BE2C (cell line): ENCODE measurements around the gene PRKN.
A peak's percentile ranks its signal among the peaks of the same experiment; 100 is the strongest.

Experiments
- DNase-seq: peaks from one replicate; pipeline ENCODE4 v3.0.0-alpha.2; 2020
- H3K27me3 ChIP-seq: fragments of 250-450 bp; sonication (Bioruptor Pico); 2 replicates; pipeline ENCODE4 v1.5.1; 2020; ENCODE audit warnings: mild to moderate bottlenecking
- H3K36me3 ChIP-seq: fragments of 250-450 bp; sonication (Bioruptor Pico); 2 replicates; pipeline ENCODE4 v1.5.1; 2020; ENCODE audit warnings: mild to moderate bottlenecking
- H3K4me1 ChIP-seq: fragments of 250-450 bp; sonication (Bioruptor Pico); 2 replicates; pipeline ENCODE4 v1.5.1; 2020
- H3K4me3 ChIP-seq: 2 replicates; pipeline ENCODE4 v1.5.1; 2011; ENCODE audit warnings: low read depth, low read length
- H3K9me3 ChIP-seq: fragments of 250-450 bp; sonication (Bioruptor Pico); 2 replicates; pipeline ENCODE4 v1.5.1; 2020
- CTCF ChIP-seq: IDR thresholded peaks from 2 replicates; pipeline ENCODE4 v1.5.1; 2012; ENCODE audit warnings: mild to moderate bottlenecking, low read depth, low read length

PRKN gene

DNA sequence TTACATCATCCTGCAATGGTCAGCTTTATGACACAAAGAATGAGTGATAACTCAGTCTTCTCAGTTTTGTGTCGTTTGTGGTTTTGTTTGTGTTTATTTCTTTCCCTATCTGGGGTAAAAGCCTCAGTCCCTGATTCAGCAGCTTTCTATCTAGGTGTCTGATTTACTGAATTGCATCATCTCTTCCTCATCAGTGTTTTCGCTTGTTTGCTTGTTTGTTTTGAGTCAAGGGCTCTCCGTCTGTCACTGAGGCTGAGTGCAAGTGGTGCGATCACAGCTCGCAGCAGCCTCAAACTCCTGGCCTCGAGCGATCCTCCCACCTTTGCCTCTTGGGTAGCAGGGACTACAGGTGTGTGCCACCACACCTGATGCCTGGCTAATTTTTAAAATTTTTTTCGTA is 548.9 kb downstream of the PRKN start:
- Histone ChIP-seq H3K36me3 (no peaks in the 10 kb centered on the region), H3K4me3 (no peak overlapping the region), H3K4me1 (no peaks in the 10 kb centered on the region; the same call in 1 of the 2 replicates), H3K27me3 (no peaks in the 10 kb centered on the region), H3K9me3 (no peaks in the 10 kb centered on the region)
- DNase-seq, result no peak
- TF ChIP-seq CTCF, result no peak

DNA sequence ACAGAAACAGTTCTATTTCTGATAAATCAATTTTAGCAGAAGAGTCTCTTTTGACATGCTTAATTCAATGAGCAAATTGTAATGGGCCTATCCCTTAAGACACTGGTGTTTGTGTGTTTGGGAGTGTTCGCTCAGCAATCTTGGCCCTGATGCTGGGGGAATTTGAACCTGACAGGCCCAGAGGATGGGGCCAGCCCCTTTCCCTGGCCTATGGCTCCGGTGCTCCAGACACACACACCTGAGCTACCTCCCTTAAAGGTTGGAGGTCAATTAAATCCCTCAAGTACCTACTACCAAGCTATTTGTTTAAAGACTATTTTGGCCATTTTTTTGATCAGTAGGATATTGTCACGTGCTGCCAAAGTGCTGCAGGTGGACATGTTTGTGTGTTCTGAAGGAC is 549.3 kb downstream of the PRKN start:
- no peaks in the 10 kb centered on the region; the same call in 1 of the 2 replicates for H3K4me1 ChIP-seq
- no peak overlapping the region for H3K4me3 ChIP-seq
- no peaks in the 10 kb centered on the region for H3K36me3 ChIP-seq
- no peak for TF ChIP-seq CTCF
- DNase-seq, result no peak
- no peaks in the 10 kb centered on the region for H3K27me3 ChIP-seq
- no peaks in the 10 kb centered on the region for H3K9me3 ChIP-seq

DNA sequence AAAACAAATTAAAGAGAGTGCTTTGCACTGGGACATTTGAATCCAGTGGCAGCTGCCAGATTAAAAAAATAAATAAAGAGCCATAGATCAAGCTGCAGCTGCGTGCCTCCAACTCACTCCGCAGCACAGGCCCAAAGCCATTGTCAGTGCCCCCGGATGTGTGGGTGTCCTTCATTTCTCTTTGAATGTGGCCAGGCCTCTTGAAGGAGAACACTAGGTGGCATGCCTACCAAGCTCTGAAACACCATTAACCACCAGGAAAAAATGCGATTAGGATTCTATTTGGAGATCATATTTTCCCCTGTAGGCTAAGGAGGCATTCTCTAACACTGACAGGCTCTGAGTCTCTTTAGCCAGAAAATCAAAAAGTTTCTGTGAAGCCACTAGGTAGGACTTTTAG is 549.8 kb downstream of the PRKN start:
- peak; percentile 43 for DNase-seq
- Histone ChIP-seq H3K36me3 (no peaks in the 10 kb centered on the region), H3K27me3 (no peaks in the 10 kb centered on the region), H3K4me3 (no peak overlapping the region), H3K9me3 (no peaks in the 10 kb centered on the region), H3K4me1 (no peaks in the 10 kb centered on the region; the same call in 1 of the 2 replicates)
- TF ChIP-seq CTCF, result peak; percentile 63

GRCh38 chr6:162173466-162173865 is 554.1 kb downstream of the PRKN start:
- TF ChIP-seq CTCF, result no peak
- DNase-seq, result no peak
- no peaks in the 10 kb centered on the region for H3K9me3 ChIP-seq
- no peaks in the 10 kb centered on the region; the same call in 1 of the 2 replicates for H3K4me1 ChIP-seq
- no peaks in the 10 kb centered on the region for H3K27me3 ChIP-seq
- H3K4me3 ChIP-seq, result no peak overlapping the region
- H3K36me3 ChIP-seq, result no peaks in the 10 kb centered on the region

DNA sequence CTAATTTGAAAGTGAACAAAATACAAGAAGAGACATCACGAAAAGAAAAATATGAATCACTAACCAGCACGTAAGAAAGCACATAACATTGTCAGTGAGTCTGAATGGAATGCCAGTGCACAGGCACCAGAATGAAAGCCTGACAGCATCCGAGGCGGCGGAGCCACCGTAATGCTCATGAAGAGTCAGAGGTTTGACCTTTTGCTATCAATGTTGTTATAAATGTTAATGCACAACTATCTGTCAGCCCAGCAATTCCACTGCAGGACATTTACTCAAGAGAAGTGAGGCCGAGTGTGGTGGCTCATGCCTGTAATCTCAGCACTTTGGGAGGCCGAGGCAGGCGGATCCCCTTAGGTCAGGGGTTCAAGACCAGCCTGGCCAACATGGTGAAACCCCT is 562.1 kb downstream of the PRKN start:
- H3K4me1 ChIP-seq, result no peaks in the 10 kb centered on the region
- H3K9me3 ChIP-seq, result no peaks in the 10 kb centered on the region
- no peaks in the 10 kb centered on the region for H3K36me3 ChIP-seq
- H3K27me3 ChIP-seq, result no peaks in the 10 kb centered on the region
- TF ChIP-seq CTCF, result no peak
- no peak for DNase-seq
- no peak overlapping the region for H3K4me3 ChIP-seq

DNA sequence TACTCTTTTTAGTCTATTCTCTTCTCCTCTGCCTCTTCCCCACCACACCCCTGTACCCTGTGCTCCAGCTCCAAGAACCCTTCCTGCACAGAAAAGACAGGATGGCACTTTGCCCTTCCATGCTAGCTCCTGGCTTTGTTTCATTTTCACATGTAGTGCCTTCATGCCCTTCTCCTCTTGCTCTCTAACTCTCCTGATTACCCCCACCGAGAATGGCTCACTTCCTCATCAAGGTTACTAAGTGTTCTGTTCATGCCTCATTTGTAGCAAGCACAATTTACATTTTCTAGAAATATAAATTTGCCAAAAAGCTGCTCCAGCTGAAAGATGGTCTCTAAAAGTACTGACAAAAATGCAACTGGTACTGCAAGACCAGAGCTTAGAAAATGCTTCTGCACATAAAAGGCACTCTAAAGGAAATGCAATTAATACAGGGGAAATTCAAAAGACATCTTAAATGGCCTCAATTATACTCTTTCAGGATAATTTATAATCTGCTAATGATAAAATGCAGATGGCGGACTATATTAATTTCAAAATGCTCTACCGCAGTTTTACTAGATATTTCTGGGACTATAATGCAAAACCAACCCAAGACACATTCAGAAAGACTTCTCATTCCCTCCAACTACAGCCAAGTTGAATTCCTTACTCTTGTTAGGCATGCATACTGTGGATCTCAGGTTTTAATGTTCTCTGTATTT is 570.2 kb downstream of the PRKN start:
- no peak overlapping the region for H3K4me3 ChIP-seq
- no peaks in the 10 kb centered on the region for H3K36me3 ChIP-seq
- no peaks in the 10 kb centered on the region for H3K9me3 ChIP-seq
- no peaks in the 10 kb centered on the region for H3K4me1 ChIP-seq
- TF ChIP-seq CTCF, result no peak
- no peak for DNase-seq
- H3K27me3 ChIP-seq, result no peaks in the 10 kb centered on the region
